Common myeloid progenitor, CD34-positive (primary cell): ENCODE measurements around the gene ACTC1.

ENCODE experiments used
- CTCF ChIA-PET: fragments of 350-600 bp; sonication (Branson Sonifier 250); formaldehyde crosslinking; loops from one replicate; lab custom pipeline; 2021; ENCODE audit warnings: antibody characterized with exemption; lab: Charles Lee
- POLR2A ChIA-PET: fragments of 350-600 bp; sonication (Branson Sonifier 250); formaldehyde crosslinking; loops from one replicate; lab custom pipeline; 2021; ENCODE audit warnings: antibody characterized with exemption; lab: Charles Lee
- DNase-seq, 3 donors: peaks; one replicate each; pipeline versions ENCODE4 v3.0.0 to v3.0.0-alpha.2; 2013
- H3K27ac ChIP-seq, 2 experiments: 1 replicate in 1 of 2; 2 replicates in 1 of 2; pipeline ENCODE4 v1.7.0; 2013; ENCODE audit warnings: inconsistent platforms in 2 of 2, low read length in 2 of 2, mild to moderate bottlenecking in 2 of 2, low read depth in 1 of 2, moderate library complexity in 1 of 2; ENCODE audit not compliant: severe bottlenecking in 2 of 2, insufficient read depth in 1 of 2, poor library complexity in 1 of 2
- H3K27me3 ChIP-seq, 5 experiments: replicated peaks in 2 of 5; 1 replicate in 3 of 5; 2 replicates in 2 of 5; pipeline versions ENCODE4 v1.6.1 to v1.7.0; 2013; ENCODE audit warnings: low read length in 4 of 5, mild to moderate bottlenecking in 2 of 5, moderate library complexity in 2 of 5, inconsistent platforms in 1 of 5; ENCODE audit not compliant: insufficient read depth in 5 of 5, control insufficient read depth in 4 of 5
- H3K36me3 ChIP-seq, 4 experiments: 1 replicate in 2 of 4; 2 replicates in 2 of 4; pipeline versions ENCODE4 v1.6.1 to v1.7.0; 2013; ENCODE audit warnings: low read length in 3 of 4, control low read depth in 1 of 4, mild to moderate bottlenecking in 1 of 4; ENCODE audit not compliant: control insufficient read depth in 4 of 4, insufficient read depth in 4 of 4
- H3K4me1 ChIP-seq, 4 experiments: 1 replicate in 3 of 4; 2 replicates in 1 of 4; pipeline versions ENCODE4 v1.6.1 to v1.7.1; 2013; ENCODE audit warnings: low read length in 3 of 4, mild to moderate bottlenecking in 3 of 4, control low read depth in 1 of 4, inconsistent platforms in 1 of 4, moderate library complexity in 1 of 4; ENCODE audit not compliant: control insufficient read depth in 4 of 4, insufficient read depth in 4 of 4; ENCODE audit errors: control extremely low read depth in 1 of 4
- H3K4me3 ChIP-seq, 7 experiments: 1 replicate in 4 of 7; 2 replicates in 3 of 7; pipeline versions ENCODE4 v1.5.1 to v1.7.0; 2013; ENCODE audit warnings: mild to moderate bottlenecking in 7 of 7, low read length in 6 of 7, moderate library complexity in 6 of 7, inconsistent platforms in 2 of 7, low read depth in 2 of 7, control low read depth in 1 of 7; ENCODE audit not compliant: insufficient read depth in 4 of 7, control insufficient read depth in 1 of 7; ENCODE audit errors: extremely low read depth in 1 of 7
- H3K9me3 ChIP-seq, 5 experiments: 1 replicate in 4 of 5; 2 replicates in 1 of 5; pipeline versions ENCODE4 v1.6.1 to v1.7.1; 2013; ENCODE audit warnings: low read length in 4 of 5, mild to moderate bottlenecking in 2 of 5, inconsistent platforms in 1 of 5, low read depth in 1 of 5, moderate library complexity in 1 of 5; ENCODE audit not compliant: control insufficient read depth in 4 of 5, insufficient read depth in 2 of 5; ENCODE audit errors: control extremely low read depth in 1 of 5
- WGBS: methylation state at CpG from one replicate; pipeline ENCODE4 v1.1.5; 2013; ENCODE audit not compliant: insufficient coverage; 5-methylcytosine and 5-hydroxymethylcytosine counted together

The ACTC1 gene

DNA sequence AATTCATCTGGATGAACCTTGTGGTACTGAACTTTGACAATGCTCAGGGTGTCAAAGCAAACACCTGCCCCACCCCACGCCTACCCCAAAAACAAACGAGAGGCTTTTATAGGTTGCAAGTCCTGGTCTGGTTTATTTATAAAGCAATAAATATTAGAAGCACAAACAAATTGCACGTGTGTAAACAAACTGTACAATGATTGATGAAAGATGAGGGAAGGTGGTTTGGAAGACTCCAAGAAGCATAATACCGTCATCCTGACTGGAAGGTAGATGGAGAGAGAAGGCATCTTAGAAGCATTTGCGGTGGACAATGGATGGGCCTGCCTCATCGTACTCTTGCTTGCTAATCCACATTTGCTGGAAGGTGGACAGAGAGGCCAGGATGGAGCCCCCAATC is 5.2 kb downstream of the ACTC1 start:
- Histone ChIP-seq H3K4me1 (peaks cover 0 to 6% (median 1%) of the 10 kb centered on the region in 4 experiments), H3K36me3 (no peaks in the 10 kb centered on the region), H3K27ac (no peak overlapping the region), H3K27me3 (peaks cover 2 to 46% (median 27%) of the 10 kb centered on the region in 5 experiments), H3K9me3 (no peaks in the 10 kb centered on the region), H3K4me3 (no peak overlapping the region)
- ChIA-PET POLR2A (no interaction called here), CTCF (no interaction called here)
- no peak for DNase-seq
- 95% methylated on average over 4 of the region's 6 CpGs for WGBS

DNA sequence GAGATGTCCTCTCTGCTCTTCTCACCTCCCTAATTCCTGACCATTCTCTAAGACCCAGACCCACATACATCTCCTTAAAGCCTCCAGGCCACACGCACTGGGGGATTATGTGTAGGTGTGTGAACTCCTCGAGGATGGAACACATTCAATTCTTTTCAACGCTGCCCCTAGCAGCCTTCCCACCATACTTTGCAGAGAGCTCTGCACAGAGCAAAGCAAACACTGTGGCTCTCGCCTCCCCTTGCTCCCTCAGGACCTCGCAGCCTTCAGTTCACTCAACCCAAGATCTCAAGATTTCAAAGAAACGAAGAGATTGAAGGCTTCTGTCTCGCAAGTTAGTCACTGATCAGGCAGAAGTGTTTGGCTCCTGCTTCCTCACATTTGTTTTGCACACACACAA is 6.0 kb downstream of the ACTC1 start:
- H3K36me3 ChIP-seq: no peaks in the 10 kb centered on the region
- WGBS: 83% methylated on average over 4 of the region's 7 CpGs
- H3K27me3 ChIP-seq: peaks cover 2 to 39% (median 20%) of the 10 kb centered on the region in 5 experiments
- no peaks in the 10 kb centered on the region for H3K9me3 ChIP-seq
- H3K4me1 ChIP-seq: no peaks in the 10 kb centered on the region
- DNase-seq: no peak
- H3K27ac ChIP-seq: no peak overlapping the region
- no peak overlapping the region for H3K4me3 ChIP-seq
- ChIA-PET CTCF (no interaction called here), POLR2A (no interaction called here)

DNA sequence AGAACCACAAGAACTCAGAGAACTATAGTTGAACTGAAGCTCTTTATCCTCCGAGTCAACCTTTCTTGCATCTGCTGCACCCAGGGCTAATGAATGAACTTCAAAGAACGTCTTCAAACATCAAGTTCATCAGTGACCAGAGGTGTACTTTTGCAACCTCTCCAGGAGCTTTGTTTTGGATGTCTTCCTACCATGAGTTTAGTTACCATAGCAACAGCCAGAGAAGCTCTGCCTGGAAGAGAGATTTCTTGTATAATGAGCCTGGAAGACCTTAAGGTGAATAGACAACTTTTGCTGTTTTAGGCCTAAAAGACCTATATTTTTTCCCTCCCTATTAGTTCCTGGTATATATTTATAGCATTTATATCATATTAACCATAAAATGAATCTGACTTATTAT is 9.1 kb downstream of the ACTC1 start:
- whole genome bisulfite sequencing: 100% methylated on average over 2 of the region's 2 CpGs
- H3K27me3 ChIP-seq: peaks cover 0 to 11% (median 7%) of the 10 kb centered on the region in 5 experiments
- POLR2A ChIA-PET: no interaction called here

DNA sequence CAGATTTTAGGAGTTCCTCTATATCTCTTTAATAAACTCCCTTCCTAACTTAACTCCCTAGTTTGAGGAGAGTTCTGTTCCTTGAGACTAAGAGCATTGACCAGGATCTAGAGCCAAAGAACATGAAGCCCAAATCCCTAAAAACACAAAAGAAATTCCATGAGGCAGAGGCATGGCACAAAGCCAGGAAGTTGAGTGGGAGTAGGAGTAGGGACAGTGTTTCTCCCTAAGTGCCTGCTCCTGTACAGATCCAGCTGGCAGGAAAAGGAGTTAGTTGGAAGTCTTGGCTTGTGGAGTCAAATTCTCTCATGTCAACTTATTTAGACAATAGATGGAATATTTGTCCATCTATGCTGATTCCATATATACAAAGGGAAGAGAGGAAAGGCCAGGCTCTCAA is 11.4 kb downstream of the ACTC1 start:
- H3K36me3 ChIP-seq: no peaks in the 10 kb centered on the region
- peaks cover 0 to 3% (median 2%) of the 10 kb centered on the region in 5 experiments for H3K27me3 ChIP-seq
- POLR2A ChIA-PET: no interaction called here
- no peaks in the 10 kb centered on the region for H3K4me1 ChIP-seq
- H3K4me3 ChIP-seq: no peak overlapping the region
- H3K9me3 ChIP-seq: peaks cover 0 to 9% (median 0%) of the 10 kb centered on the region in 5 experiments
- no peak for DNase-seq
- H3K27ac ChIP-seq: no peak overlapping the region
- CTCF ChIA-PET: interaction anchor here (1.0 kb wide), 1 partner anchor 37 kb away, joined by 4 read pairs; no protein-coding TSS in a partner anchor

More for the DNA sequence above, 9.1 kb downstream of the ACTC1 start:
- no peaks in the 10 kb centered on the region for H3K4me1 ChIP-seq
- CTCF ChIA-PET: no interaction called here
- H3K4me3 ChIP-seq: no peak overlapping the region
- DNase-seq: no peak
- no peak overlapping the region for H3K27ac ChIP-seq
- H3K9me3 ChIP-seq: peaks cover 0 to under 1% (median 0%) of the 10 kb centered on the region in 5 experiments
- H3K36me3 ChIP-seq: no peaks in the 10 kb centered on the region

DNA sequence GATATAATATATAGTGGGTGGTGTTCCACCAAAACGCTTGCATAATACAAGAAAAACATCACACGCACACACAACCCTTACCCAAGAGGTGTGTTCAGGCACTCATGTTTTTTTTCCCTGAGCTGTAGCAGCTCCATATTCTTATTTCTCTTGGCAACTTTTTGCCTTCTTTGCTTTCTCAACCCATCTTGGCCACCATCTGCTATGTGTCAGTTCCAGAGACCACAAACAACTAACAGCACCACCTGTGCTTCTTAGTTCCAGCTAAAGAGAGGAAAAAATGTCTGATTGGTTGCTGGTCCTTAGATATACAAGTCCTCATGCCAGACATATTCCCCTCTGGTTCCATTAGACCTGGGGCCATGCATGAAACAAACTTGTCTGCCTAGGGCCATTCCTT is 11.9 kb downstream of the ACTC1 start:
- peaks cover 0 to 3% (median 2%) of the 10 kb centered on the region in 5 experiments for H3K27me3 ChIP-seq
- POLR2A ChIA-PET: no interaction called here
- no peaks in the 10 kb centered on the region for H3K36me3 ChIP-seq
- WGBS: 100% methylated on average over 1 of the region's 2 CpGs
- DNase-seq: no peak
- CTCF ChIA-PET: no interaction called here
- H3K9me3 ChIP-seq: peaks cover 0 to 9% (median 0%) of the 10 kb centered on the region in 5 experiments
- H3K27ac ChIP-seq: no peak overlapping the region
- no peak overlapping the region for H3K4me3 ChIP-seq
- H3K4me1 ChIP-seq: no peaks in the 10 kb centered on the region

DNA sequence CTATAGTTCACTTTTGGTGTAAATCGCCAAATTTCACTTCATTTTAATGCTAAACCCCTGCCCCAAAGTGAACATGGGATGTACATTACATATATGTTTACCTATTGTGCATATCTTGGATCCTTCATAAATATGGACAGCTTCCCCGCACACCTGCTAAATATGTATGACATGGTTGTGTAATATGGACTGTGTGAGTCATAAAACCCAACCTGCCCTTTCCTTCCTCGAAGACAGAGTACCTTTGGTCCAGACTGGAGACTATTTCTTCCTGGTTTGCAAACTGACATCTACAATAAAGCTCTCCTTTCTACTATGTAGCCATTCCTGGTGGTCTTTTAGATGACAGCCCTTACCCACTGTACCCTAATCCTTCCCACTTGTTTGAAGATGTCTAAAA is 12.4 kb downstream of the ACTC1 start:
- no peaks in the 10 kb centered on the region for H3K4me1 ChIP-seq
- CTCF ChIA-PET: no interaction called here
- no CpG with 5 or more reads among the region's 3 CpGs for WGBS
- peaks cover 0 to 3% (median 2%) of the 10 kb centered on the region in 5 experiments for H3K27me3 ChIP-seq
- H3K9me3 ChIP-seq: peaks cover 0 to 9% (median 0%) of the 10 kb centered on the region in 5 experiments
- H3K36me3 ChIP-seq: no peaks in the 10 kb centered on the region
- POLR2A ChIA-PET: no interaction called here
- H3K27ac ChIP-seq: no peak overlapping the region
- DNase-seq: no peak
- no peak overlapping the region for H3K4me3 ChIP-seq

DNA sequence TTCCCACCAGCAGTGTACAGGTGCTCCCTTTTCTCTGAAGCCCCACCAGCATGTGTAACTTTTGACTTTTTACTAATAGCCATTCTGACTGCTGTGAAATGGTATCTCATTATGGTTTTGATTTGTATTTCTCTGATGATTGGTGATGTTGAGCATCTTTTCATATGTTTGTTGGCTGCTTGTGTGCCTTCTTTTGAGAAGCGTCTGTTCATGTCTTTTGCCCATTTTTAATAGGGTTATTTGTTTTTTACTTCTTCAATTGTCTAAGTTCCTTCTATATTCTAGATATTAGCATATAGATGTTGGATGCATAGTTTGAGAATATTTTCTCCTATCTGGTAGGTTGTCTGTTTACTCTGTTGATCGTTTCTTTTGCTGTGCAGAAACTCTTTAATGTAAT is 14.6 kb downstream of the ACTC1 start:
- Histone ChIP-seq H3K4me3 (no peak overlapping the region), H3K36me3 (no peaks in the 10 kb centered on the region), H3K27me3 (peaks cover 0 to 5% (median 2%) of the 10 kb centered on the region in 5 experiments), H3K27ac (no peak overlapping the region), H3K4me1 (no peaks in the 10 kb centered on the region), H3K9me3 (peaks cover 0 to 9% (median 0%) of the 10 kb centered on the region in 5 experiments)
- no CpG with 5 or more reads among the region's 2 CpGs for WGBS
- no peak for DNase-seq
- ChIA-PET CTCF (no interaction called here), POLR2A (no interaction called here)
